BLaER1 treated with 17β-estradiol and CSF1 and Interleukin-3, amounts not matched to agents 10 nM and 100 nM (cell line): ENCODE results near the gene PTH2.

ENCODE experiments used
- H3K27ac ChIP-seq, 11 experiments: shearing (Covaris generic); formaldehyde crosslinking; 2 replicates each; pipeline ENCODE4 v1.8.1; 2022
- H3K27me3 ChIP-seq, 11 experiments: shearing (Covaris generic); formaldehyde crosslinking; 2 replicates each; pipeline ENCODE4 v1.8.1; 2022
- H3K36me3 ChIP-seq, 11 experiments: shearing (Covaris generic); formaldehyde crosslinking; 2 replicates each; pipeline ENCODE4 v1.8.1; 2022
- H3K4me1 ChIP-seq, 10 experiments: shearing (Covaris generic); formaldehyde crosslinking; 2 replicates each; pipeline ENCODE4 v1.8.1; 2022
- H3K4me2 ChIP-seq, 11 experiments: shearing (Covaris generic); formaldehyde crosslinking; 2 replicates each; pipeline ENCODE4 v1.8.1; 2022
- H3K4me3 ChIP-seq, 10 experiments: shearing (Covaris generic); formaldehyde crosslinking; 2 replicates each; pipeline ENCODE4 v1.8.1; 2022
- H3K9ac ChIP-seq, 11 experiments: shearing (Covaris generic); formaldehyde crosslinking; 2 replicates each; pipeline ENCODE4 v1.8.1; 2022
- H3K9me3 ChIP-seq, 11 experiments: shearing (Covaris generic); formaldehyde crosslinking; replicated peaks in 1 of 11; 2 replicates each; pipeline ENCODE4 v1.8.1; 2022
- H4K20me1 ChIP-seq, 11 experiments: shearing (Covaris generic); formaldehyde crosslinking; 2 replicates each; pipeline ENCODE4 v1.8.1; 2022
- Cebpa-rat ChIP-seq, 11 experiments: shearing (Covaris generic); IDR thresholded peaks; 2 replicates each; pipeline ENCODE4 v1.8.1; 2022

Gene PTH2

DNA sequence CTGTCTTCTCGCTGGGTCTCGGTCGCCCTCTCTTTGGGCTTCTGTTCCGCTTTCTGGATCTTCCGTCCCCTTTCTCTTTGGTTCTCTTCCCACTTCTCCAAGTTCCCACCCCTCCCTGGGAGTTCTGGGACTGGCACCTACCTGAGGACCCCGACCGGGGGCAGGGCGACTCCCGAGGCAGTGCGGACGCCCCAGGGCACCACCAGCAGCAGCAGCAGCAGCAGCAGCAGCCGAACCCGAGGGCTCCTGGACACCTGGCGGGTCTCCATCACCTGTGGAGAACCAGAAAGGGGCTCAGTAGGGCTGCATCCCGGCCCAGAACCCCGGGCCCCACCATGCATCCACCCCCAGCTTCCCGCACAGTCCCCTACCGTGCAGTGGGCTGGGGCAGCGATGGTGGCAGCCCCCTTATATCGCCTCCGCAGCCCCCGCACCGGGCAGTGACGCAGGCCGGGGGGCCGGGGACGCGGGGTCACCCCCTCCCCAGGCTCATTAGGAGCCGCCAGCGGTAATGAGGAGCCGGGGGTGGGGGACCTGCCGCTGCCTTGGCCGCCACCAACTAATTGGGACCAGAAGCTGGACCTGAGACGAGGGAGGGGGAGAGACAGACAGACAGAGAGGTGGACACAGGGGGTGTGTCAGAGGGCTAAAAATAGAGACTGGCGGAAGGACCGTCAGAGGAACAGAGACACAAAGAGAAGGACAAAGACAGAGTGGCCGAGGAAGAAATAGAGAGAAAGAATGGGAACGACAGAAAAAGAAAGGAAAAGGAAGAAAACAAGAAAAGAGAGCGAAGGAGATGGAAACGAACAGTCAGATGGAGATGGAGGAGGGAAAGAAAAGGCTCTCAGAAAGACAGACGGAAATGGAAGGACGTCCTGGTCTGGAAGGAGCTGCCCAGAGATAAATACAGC, at the start of gene PTH2:
PTH2 (minus strand) TSS at position 371 of the 914 bp plus-strand sequence; CDS start at position 269, 102 bp downstream.
- H4K20me1 ChIP-seq, result peaks cover 0 to 18% (median 6%) of the 10 kb centered on the region in 11 experiments; a peak in 11 of 22 replicates
- H3K27ac ChIP-seq, result no peak within 1 kb of the TSS
- no peaks in the 10 kb centered on the region for H3K36me3 ChIP-seq
- H3K9me3 ChIP-seq, result peaks cover 0 to 9% (median 4%) of the 10 kb centered on the region in 11 experiments; a peak in 11 of 22 replicates
- peaks cover 89 to 98% (median 95%) of the 10 kb centered on the region in 11 experiments for H3K27me3 ChIP-seq
- no peak for TF ChIP-seq Cebpa-rat (IDR thresholded peaks at IDR 0.05)
- H3K4me3 ChIP-seq, result peak within 1 kb of the TSS in 9 of 10 experiments; percentile 0 to 54 (median 31); a peak in 14 of 20 replicates
- peaks cover 48 to 81% (median 76%) of the 10 kb centered on the region in 10 experiments for H3K4me1 ChIP-seq
- peak within 1 kb of the TSS in 3 of 11 experiments; percentile 11 to 34 (median 29); a peak in 1 of 22 replicates for H3K9ac ChIP-seq
- H3K4me2 ChIP-seq, result peak within 1 kb of the TSS; percentile 51 to 86 (median 72)

- Histone ChIP-seq H3K4me2 (peak overlapping the region; percentile 80 to 96 (median 88)), H3K27ac (peak overlapping the region in 8 of 11 experiments; percentile 13 to 80 (median 66); a peak in 10 of 22 replicates), H3K27me3 (no peaks in the 10 kb centered on the region), H3K4me3 (peak overlapping the region in 1 of 10 experiments; percentile 63; a peak in 1 of 20 replicates), H3K9ac (peak overlapping the region in 9 of 11 experiments; percentile 12 to 80 (median 67); a peak in 12 of 22 replicates), H3K9me3 (no peaks in the 10 kb centered on the region), H3K36me3 (peaks cover 0 to 6% (median 0%) of the 10 kb centered on the region in 11 experiments; a peak in 5 of 22 replicates), H4K20me1 (peaks cover 0 to 15% (median 0%) of the 10 kb centered on the region in 11 experiments; a peak in 6 of 22 replicates), H3K4me1 (peaks cover 50 to 92% (median 90%) of the 10 kb centered on the region in 10 experiments)
- no peak for TF ChIP-seq Cebpa-rat (IDR thresholded peaks at IDR 0.05)
These were observed 49.7 kb upstream of the PTH2 start for GRCh38 chr19:49472936-49473335.

- H3K4me3 ChIP-seq, result peak overlapping the region in 1 of 10 experiments; percentile 7; a peak in 1 of 20 replicates
- peak overlapping the region in 10 of 11 experiments; percentile 76 to 82 (median 79); a peak in 20 of 22 replicates for H3K27ac ChIP-seq
- no peak for TF ChIP-seq Cebpa-rat (IDR thresholded peaks at IDR 0.05)
- H3K27me3 ChIP-seq, result no peaks in the 10 kb centered on the region
- H4K20me1 ChIP-seq, result peaks cover 0 to 15% (median 0%) of the 10 kb centered on the region in 11 experiments; a peak in 6 of 22 replicates
- peak overlapping the region; percentile 72 to 94 (median 90) for H3K4me2 ChIP-seq
- H3K9me3 ChIP-seq, result no peaks in the 10 kb centered on the region
- H3K36me3 ChIP-seq, result peaks cover 14 to 25% (median 16%) of the 10 kb centered on the region in 11 experiments
- H3K9ac ChIP-seq, result peak overlapping the region in 10 of 11 experiments; percentile 55 to 69 (median 66); a peak in 18 of 22 replicates
- peaks cover 54 to 96% (median 86%) of the 10 kb centered on the region in 10 experiments for H3K4me1 ChIP-seq
These were observed 47.4 kb upstream of the PTH2 start for GRCh38 chr19:49470615-49470978.

DNA sequence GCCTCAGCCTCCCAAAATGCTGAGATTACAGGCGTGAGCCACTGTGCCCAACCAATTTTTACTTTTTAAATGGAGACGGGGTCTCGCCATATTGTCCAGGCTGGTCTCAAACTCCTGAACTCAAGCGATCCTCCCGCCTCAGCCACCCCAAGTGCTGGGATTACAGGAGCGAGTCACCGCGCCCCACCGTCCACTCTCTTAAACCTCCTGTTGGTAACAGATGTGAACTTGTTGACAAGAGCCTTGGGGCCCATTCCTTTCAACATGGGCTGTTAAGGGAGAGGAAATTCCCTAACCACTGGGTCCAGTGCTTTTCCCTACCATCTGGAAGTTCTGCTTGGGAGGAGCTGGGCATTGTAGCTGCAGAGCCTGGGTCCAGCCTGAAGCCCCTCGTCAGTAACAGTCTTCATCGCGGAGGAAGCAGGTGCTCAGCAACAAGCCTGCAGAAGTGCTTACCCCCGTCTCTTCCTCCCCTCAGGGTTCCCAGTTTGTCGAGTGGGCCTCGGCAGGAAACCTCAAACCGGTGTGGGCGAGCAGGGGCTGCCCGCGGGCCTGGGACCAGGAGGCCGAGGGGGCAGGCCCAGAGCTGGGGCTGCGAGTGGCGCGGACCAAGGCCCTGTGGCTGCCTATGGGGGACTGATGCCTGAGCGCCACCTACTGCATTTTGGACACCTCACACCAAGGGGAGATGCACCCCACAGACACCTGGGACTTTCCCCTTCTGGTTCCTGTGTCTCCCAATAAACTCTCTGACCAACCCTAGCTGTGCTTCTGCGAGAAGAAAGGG, 46.8 kb upstream of the PTH2 start:
- no peak for TF ChIP-seq Cebpa-rat (IDR thresholded peaks at IDR 0.05)
- H3K4me3 ChIP-seq, result peak overlapping the region in 5 of 10 experiments; percentile 12 to 39 (median 18); a peak in 5 of 20 replicates
- peaks cover 54 to 90% (median 80%) of the 10 kb centered on the region in 10 experiments for H3K4me1 ChIP-seq
- peak overlapping the region; percentile 72 to 94 (median 90) for H3K4me2 ChIP-seq
- peaks cover 0 to 15% (median 0%) of the 10 kb centered on the region in 11 experiments; a peak in 6 of 22 replicates for H4K20me1 ChIP-seq
- peak overlapping the region; percentile 11 to 69 (median 66); a peak in 21 of 22 replicates for H3K9ac ChIP-seq
- H3K27me3 ChIP-seq, result no peaks in the 10 kb centered on the region
- no peaks in the 10 kb centered on the region for H3K9me3 ChIP-seq
- H3K36me3 ChIP-seq, result peaks cover 20 to 31% (median 22%) of the 10 kb centered on the region in 11 experiments
- H3K27ac ChIP-seq, result peak overlapping the region; percentile 34 to 82 (median 79); a peak in 21 of 22 replicates

DNA sequence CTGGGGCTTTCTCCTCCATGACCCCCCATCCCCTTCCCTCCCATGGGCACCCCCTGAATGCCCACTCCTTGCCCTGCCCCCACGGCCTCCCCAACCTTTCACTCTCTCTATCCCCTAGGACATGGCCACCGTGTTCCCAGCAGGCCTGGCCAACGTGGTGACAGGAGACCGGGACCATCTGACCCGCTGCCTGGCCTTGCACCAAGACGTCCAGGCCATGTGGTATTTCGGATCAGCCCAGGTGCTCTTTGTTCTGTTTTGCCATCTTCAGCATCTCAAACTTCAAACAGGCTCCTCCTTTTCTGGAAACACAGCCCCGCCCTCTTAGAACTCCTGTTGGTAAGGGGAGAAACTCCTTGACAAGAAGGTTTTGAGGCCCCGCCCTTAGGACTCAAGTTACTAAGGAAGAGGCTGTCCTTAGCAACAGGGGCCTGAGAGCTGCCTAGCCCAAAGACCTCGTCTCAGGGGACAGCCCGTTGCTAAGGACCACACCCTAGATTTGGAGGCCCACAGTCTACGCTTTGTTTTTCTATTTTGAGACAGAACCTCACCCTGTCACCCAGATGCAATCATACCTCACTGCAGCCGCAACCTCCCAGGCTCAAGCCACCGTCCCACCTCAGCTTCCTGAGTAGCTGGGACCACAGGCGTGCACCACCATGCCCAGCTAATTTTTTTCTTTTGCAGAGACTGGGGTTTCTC, 45.7 kb upstream of the PTH2 start:
- Histone ChIP-seq H3K4me2 (peak overlapping the region; percentile 72 to 94 (median 90)), H3K4me1 (peaks cover 54 to 82% (median 74%) of the 10 kb centered on the region in 10 experiments), H4K20me1 (peaks cover 0 to 15% (median 0%) of the 10 kb centered on the region in 11 experiments; a peak in 6 of 22 replicates), H3K9me3 (no peaks in the 10 kb centered on the region), H3K36me3 (peaks cover 31 to 42% (median 34%) of the 10 kb centered on the region in 11 experiments), H3K4me3 (peak overlapping the region in 5 of 10 experiments; percentile 17 to 45 (median 31); a peak in 8 of 20 replicates), H3K27me3 (no peaks in the 10 kb centered on the region), H3K9ac (peak overlapping the region in 10 of 11 experiments; percentile 55 to 69 (median 66); a peak in 18 of 22 replicates), H3K27ac (peak overlapping the region; percentile 34 to 82 (median 79); a peak in 21 of 22 replicates)
- peak in 6 of 11 experiments; percentile 15 to 53 (median 34); a peak in 4 of 22 replicates for TF ChIP-seq Cebpa-rat (IDR thresholded peaks at IDR 0.05)

GRCh38 chr19:49468199-49468598, 45.0 kb upstream of the PTH2 start:
- Histone ChIP-seq H3K27ac (peak overlapping the region in 10 of 11 experiments; percentile 67 to 82 (median 78); a peak in 21 of 22 replicates), H3K4me3 (peak overlapping the region in 3 of 10 experiments; percentile 31 to 45 (median 39); a peak in 4 of 20 replicates), H3K4me2 (peak overlapping the region; percentile 72 to 94 (median 90)), H4K20me1 (peaks cover 0 to 15% (median 0%) of the 10 kb centered on the region in 11 experiments; a peak in 6 of 22 replicates), H3K9ac (peak overlapping the region; percentile 12 to 68 (median 53); a peak in 20 of 22 replicates), H3K27me3 (no peaks in the 10 kb centered on the region), H3K4me1 (peaks cover 48 to 77% (median 69%) of the 10 kb centered on the region in 10 experiments), H3K36me3 (peaks cover 31 to 44% (median 36%) of the 10 kb centered on the region in 11 experiments), H3K9me3 (no peaks in the 10 kb centered on the region)
- TF ChIP-seq Cebpa-rat (IDR thresholded peaks at IDR 0.05), result no peak

DNA sequence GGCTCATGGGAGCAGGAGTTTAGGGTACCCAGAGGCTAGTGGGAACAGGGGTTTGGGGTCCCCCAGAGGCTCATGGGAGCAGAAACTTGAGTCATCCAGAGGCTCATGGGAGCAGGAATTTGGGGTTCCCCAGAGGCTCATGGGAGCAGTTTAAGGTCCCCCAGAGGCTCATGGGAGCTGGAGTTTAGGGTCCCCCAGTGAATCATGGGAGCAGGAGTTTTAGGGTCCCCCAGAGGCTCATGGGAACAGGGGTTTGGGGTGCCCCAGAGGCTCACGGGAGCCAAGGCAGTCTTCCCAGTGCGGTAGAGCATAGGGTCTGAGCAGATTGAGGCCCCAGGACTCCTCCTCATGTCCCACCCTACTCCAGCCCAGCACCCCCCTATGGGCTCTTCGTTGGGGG, 42.1 kb upstream of the PTH2 start:
- Histone ChIP-seq H3K4me3 (no peak overlapping the region), H3K27ac (peak overlapping the region in 6 of 11 experiments; percentile 4 to 22 (median 10); a peak in 6 of 22 replicates), H3K4me2 (no peak overlapping the region), H3K36me3 (peaks cover 42 to 60% (median 53%) of the 10 kb centered on the region in 11 experiments), H3K27me3 (no peaks in the 10 kb centered on the region), H4K20me1 (peaks cover 0 to 13% (median 0%) of the 10 kb centered on the region in 11 experiments; a peak in 6 of 22 replicates), H3K4me1 (peaks cover 33 to 54% (median 41%) of the 10 kb centered on the region in 10 experiments), H3K9ac (no peak overlapping the region; a peak in 1 of 22 replicates), H3K9me3 (no peaks in the 10 kb centered on the region)
- TF ChIP-seq Cebpa-rat (IDR thresholded peaks at IDR 0.05), result no peak
